ENCODE results near the gene HINFP.
A peak's percentile ranks its signal among the peaks of the same experiment; 100 is the strongest.
"Not testable (repeated sequence)": the region's sequence is repeated elsewhere in the genome, so short reads cannot be mapped to it uniquely, and the experiment has no call there.

The HINFP gene

DNA sequence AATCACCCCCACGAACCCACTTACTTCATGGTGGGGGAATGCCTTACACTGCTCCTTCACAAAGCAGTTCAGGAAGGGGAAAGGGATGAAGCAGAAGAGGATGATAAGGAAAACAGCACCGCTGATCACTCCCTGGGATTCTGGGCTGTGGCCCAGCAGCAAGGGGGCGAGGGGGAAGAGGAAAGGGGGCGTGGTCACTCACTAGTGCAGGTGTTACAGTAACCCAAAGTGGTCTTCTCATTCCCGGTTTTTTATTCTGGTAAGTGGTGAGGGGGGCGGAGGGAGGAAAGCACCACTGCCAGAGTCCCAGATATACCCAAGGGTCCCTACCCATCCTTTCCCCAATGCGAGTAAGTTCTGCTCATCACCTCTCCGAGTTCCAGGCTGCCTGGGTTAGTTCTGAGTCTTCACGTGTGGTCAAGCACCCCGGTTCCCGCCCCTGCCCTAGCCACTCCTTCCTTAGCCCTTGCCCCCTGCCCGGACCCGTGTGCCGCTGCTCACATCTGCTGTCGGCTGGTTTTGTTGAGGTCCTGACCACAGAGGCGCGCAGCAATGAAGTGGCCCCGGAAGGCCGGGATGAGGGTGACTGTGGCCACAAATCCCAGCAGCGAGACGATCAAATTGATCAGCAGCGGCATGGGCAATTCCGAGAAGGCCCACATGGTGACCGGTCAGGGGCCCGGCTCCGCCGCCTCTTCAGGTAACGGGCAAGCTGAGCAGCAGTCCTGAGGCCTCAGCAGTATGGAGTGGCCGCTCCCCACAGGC is 20.2 kb upstream of the HINFP start:
- peaks cover 29% of the 10 kb centered on the region for H3K36me3 ChIP-seq (ENCODE audit: control insufficient read depth, insufficient read depth, low read length)
- H3K9me3 ChIP-seq (ENCODE audit: control insufficient read depth, insufficient read depth, low read depth, low read length) = no peaks in the 10 kb centered on the region
- H3K4me3 ChIP-seq (ENCODE audit: low read depth, low read length) = peak overlapping the region; percentile 83
- peaks cover 16% of the 10 kb centered on the region for H3K4me1 ChIP-seq (ENCODE audit: control insufficient read depth, insufficient read depth, low read length)
- peak overlapping the region; percentile 92 for H3K9ac ChIP-seq (ENCODE audit: low read length)
- H3K27me3 ChIP-seq (ENCODE audit: control insufficient read depth, insufficient read depth, low read length) = no peaks in the 10 kb centered on the region
- peak overlapping the region; percentile 96 for H3K27ac ChIP-seq (ENCODE audit: low read depth, low read length)

DNA sequence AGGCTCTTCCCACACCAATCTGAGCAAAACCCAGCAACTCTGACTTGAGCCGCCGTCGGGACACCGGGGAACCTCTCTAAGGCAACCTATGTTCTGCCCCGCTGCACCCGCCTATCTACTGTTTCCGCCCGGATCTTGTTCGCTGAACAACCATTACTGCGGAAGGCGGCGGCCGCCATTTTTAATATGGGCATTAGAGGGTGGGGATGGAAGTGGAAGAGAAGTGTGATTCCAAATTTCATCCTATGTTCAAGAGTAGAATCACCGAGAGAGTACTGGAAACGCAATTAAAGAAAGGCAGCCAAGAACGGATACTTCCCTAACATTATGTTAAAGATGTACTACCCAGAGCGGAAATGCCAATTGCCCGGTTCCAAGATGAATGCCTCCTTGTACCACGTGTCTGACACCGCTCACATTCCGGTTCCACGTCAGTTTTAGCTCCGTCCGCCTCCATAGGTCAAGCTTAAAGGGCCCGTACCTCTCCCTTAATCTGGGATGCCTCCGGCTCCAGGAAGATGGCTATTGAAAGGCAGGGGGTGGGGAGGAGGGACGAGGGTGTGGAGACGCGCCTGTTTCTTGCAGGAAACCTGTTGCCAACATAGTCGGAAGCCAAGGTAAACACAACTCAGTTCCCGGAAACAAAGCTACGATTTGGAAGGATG is 19.5 kb upstream of the HINFP start, which contains the start of gene DPAGT1:
DPAGT1 (minus strand) TSS at position 95 of the 665 bp plus-strand sequence. CDS start 198 bp downstream, outside the sequence.
- Histone ChIP-seq H3K9me3 (ENCODE audit: control insufficient read depth, insufficient read depth, low read depth, low read length) (no peaks in the 10 kb centered on the region), H3K4me3 (ENCODE audit: low read depth, low read length) (peak within 1 kb of the TSS; percentile 83), H3K9ac (ENCODE audit: low read length) (peak within 1 kb of the TSS; percentile 92), H3K4me1 (ENCODE audit: control insufficient read depth, insufficient read depth, low read length) (peaks cover 23% of the 10 kb centered on the region), H3K27me3 (ENCODE audit: control insufficient read depth, insufficient read depth, low read length) (no peaks in the 10 kb centered on the region), H3K27ac (ENCODE audit: low read depth, low read length) (peak within 1 kb of the TSS; percentile 96), H3K36me3 (ENCODE audit: control insufficient read depth, insufficient read depth, low read length) (peaks cover 23% of the 10 kb centered on the region)

DNA sequence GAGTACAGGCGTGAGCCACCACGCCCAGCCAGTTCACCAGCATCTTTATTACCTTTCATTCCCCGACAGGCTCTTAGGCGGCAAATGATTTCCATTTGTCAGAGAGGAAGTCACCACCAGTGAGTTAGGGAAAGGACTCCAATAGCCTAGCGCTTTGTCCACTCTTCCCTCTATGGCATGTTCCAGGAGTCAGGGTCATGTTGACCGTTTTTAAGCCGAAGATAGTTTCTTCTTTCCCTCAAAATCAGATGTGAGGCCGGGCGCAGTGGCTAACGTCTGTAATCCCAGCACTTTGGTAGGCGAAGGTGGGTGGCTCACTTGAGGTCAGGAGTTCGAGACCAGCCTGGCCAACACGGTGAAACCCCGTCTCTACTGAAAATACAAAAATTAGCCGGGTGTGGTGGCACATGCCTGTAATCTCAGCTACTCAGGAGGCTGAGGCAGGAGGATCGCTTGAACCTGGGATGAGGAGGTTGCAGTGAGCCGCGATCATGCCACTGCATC is 18.2 kb upstream of the HINFP start:
- H3K9ac ChIP-seq (ENCODE audit: low read length) = peak overlapping the region; percentile 20

DNA sequence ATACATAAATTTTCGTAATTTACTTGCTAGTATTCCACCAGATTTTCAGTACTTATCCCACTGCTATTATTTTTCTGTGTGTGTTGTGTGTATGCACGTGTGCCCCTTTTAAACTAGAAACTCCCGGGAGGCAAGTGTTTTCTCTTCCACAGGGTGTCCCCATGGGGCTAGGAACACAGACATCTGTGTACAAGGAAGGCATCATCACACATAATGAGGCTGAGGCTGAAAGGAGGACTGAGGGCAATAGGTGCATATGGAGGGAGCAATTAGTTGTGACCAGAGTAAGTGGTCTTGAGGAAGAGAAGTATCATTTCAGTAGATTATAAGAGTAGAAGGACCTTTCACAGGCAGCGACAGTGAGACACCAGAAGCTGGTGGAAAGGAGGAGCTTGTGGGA is 17.6 kb upstream of the HINFP start:
- H3K4me3 ChIP-seq (ENCODE audit: low read depth, low read length) = no peak overlapping the region
- no peak overlapping the region for H3K9ac ChIP-seq (ENCODE audit: low read length)
- peaks cover 4% of the 10 kb centered on the region; the same call in 1 of the 2 replicates for H3K36me3 ChIP-seq (ENCODE audit: control insufficient read depth, insufficient read depth, low read length)
- H3K4me1 ChIP-seq (ENCODE audit: control insufficient read depth, insufficient read depth, low read length) = peaks cover 32% of the 10 kb centered on the region
- H3K27ac ChIP-seq (ENCODE audit: low read depth, low read length) = no peak overlapping the region
- no peaks in the 10 kb centered on the region for H3K9me3 ChIP-seq (ENCODE audit: control insufficient read depth, insufficient read depth, low read depth, low read length)
- peaks cover 11% of the 10 kb centered on the region for H3K27me3 ChIP-seq (ENCODE audit: control insufficient read depth, insufficient read depth, low read length)

More for the DNA sequence above, 18.2 kb upstream of the HINFP start:
- not testable (repeated sequence) for H3K9me3 ChIP-seq (ENCODE audit: control insufficient read depth, insufficient read depth, low read depth, low read length); H3K36me3 ChIP-seq (ENCODE audit: control insufficient read depth, insufficient read depth, low read length); H3K27me3 ChIP-seq (ENCODE audit: control insufficient read depth, insufficient read depth, low read length)
- Histone ChIP-seq H3K4me3 (ENCODE audit: low read depth, low read length) (peak overlapping the region; percentile 83), H3K4me1 (ENCODE audit: control insufficient read depth, insufficient read depth, low read length) (peaks cover 27% of the 10 kb centered on the region), H3K27ac (ENCODE audit: low read depth, low read length) (peak overlapping the region; percentile 46; the same call in 1 of the 2 replicates)

DNA sequence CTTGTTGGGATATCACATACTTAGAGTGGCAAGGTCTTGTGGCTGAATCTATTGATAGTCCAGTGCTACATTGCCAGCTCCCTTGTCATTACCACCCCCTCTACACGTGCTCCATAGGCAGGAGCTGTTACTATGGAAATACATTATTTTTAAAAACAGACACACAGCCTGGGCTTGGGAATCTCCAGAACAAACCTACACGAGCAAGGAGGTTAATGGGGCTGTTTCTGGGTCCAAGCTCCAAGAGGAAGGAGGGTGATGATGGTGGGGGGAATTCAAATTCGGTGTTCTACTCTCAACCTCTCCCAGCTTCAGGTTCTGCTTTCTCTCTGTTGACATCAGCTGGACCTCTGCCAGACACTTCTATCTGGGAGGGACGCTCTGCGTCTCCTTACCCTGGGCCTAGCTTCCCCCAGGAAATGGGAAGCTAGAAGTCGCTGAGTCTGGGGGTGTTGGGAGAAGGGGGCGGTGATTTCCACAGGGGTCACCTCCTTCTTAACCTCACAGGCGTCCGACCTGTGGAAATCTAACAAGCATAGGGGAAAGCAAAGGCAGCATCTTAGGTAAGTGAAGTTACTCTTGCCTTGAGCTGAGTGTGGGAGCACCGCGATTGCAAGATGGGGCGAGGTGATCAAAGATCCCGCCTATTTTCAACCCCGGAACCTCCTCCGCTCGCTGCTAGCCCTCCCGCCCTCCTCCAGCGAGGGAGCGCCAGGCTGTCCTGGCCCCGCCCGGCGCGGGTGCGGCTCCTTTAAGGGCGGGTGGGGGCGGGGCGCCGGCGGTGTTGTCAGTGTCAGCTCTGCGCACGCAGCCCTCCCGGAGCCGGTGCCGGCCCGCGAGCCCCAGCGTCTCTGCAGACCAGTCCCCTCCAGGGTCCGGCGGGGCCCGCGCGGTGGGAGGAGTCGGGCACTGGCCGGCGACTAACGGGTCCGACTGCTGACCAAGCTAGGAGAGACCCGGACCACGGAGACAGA is 14.5 kb upstream of the HINFP start, which contains the start of gene C2CD2L:
C2CD2L (plus strand) TSS at position 781 of the 974 bp plus-strand sequence. CDS start 398 bp downstream, outside the sequence.
- H3K36me3 ChIP-seq (ENCODE audit: control insufficient read depth, insufficient read depth, low read length) = 0 out of 2 replicates have a peak, but pooled peaks cover 4% of the 10 kb centered on the region
- no peak within 1 kb of the TSS for H3K27ac ChIP-seq (ENCODE audit: low read depth, low read length)
- H3K27me3 ChIP-seq (ENCODE audit: control insufficient read depth, insufficient read depth, low read length) = peaks cover 13% of the 10 kb centered on the region
- peaks cover 25% of the 10 kb centered on the region for H3K4me1 ChIP-seq (ENCODE audit: control insufficient read depth, insufficient read depth, low read length)
- no peaks in the 10 kb centered on the region for H3K9me3 ChIP-seq (ENCODE audit: control insufficient read depth, insufficient read depth, low read depth, low read length)
- peak within 1 kb of the TSS; percentile 65 for H3K4me3 ChIP-seq (ENCODE audit: low read depth, low read length)
- peak within 1 kb of the TSS; percentile 63 for H3K9ac ChIP-seq (ENCODE audit: low read length)

DNA sequence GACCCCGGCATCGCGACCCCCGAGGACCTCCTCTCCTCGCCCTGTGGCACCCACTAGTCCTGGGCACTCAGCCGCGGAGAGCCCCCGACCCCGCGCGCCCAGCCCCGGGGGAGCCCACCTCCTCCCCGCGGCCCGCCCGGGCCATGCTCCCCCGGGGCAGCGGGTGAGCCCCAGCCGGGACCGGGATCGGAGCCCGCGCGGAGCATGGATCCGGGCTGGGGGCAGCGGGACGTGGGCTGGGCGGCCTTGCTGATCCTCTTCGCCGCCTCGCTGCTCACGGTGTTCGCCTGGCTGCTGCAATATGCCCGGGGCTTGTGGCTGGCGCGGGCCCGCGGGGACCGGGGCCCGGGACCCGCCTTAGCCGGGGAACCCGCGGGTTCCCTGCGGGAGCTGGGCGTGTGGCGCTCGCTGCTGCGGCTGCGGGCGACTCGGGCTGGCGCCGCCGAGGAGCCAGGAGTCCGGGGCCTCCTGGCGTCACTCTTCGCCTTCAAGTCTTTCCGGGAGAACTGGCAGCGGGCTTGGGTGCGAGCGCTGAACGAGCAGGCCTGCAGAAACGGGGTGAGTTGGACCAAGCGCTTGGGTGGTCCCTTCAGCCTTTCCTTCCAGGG is 13.7 kb upstream of the HINFP start:
- Histone ChIP-seq H3K36me3 (ENCODE audit: control insufficient read depth, insufficient read depth, low read length) (0 out of 2 replicates have a peak, but pooled peaks cover 8% of the 10 kb centered on the region), H3K27me3 (ENCODE audit: control insufficient read depth, insufficient read depth, low read length) (peaks cover 13% of the 10 kb centered on the region), H3K4me3 (ENCODE audit: low read depth, low read length) (peak overlapping the region; percentile 65), H3K9me3 (ENCODE audit: control insufficient read depth, insufficient read depth, low read depth, low read length) (no peaks in the 10 kb centered on the region), H3K9ac (ENCODE audit: low read length) (peak overlapping the region; percentile 63), H3K4me1 (ENCODE audit: control insufficient read depth, insufficient read depth, low read length) (peaks cover 25% of the 10 kb centered on the region), H3K27ac (ENCODE audit: low read depth, low read length) (no peak overlapping the region)

DNA sequence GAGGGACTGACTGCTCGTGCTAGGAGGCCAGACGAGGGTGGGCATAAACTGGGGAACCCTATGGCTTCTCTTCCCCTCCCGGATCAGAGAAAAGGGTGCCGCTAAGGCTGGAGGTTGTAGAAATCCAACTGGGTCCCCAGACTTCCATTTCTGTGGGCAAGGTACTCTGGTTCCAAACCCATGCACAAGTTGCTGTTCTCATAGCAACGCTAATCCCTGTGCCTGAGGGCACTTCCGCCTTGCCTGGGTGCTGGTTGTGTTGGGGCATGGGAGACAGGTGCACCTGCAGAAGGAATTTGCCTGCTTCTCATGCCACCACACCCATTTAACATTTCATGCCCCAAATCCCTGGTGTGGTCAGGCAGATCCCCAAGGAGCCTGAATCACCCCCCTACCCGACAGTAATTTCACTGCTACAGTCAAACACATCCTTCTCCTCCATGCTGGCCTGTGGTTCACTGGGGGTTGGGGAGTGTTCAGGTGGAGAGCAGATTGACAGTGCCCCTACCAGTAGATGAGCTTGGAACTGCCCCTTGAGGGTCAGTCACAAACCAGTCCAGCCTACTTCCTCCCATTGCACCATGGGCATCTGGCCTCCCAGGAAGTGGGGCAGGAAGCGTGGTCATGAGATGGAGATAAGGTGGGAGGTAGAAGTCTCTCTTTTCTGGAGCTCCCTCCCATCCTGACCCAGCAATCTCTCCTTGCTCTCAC is 13.1 kb upstream of the HINFP start:
- Histone ChIP-seq H3K4me1 (ENCODE audit: control insufficient read depth, insufficient read depth, low read length) (peaks cover 21% of the 10 kb centered on the region), H3K4me3 (ENCODE audit: low read depth, low read length) (peak overlapping the region; percentile 65), H3K36me3 (ENCODE audit: control insufficient read depth, insufficient read depth, low read length) (0 out of 2 replicates have a peak, but pooled peaks cover 8% of the 10 kb centered on the region), H3K9me3 (ENCODE audit: control insufficient read depth, insufficient read depth, low read depth, low read length) (no peaks in the 10 kb centered on the region), H3K27me3 (ENCODE audit: control insufficient read depth, insufficient read depth, low read length) (peaks cover 13% of the 10 kb centered on the region), H3K27ac (ENCODE audit: low read depth, low read length) (no peak overlapping the region), H3K9ac (ENCODE audit: low read length) (peak overlapping the region; percentile 63)

DNA sequence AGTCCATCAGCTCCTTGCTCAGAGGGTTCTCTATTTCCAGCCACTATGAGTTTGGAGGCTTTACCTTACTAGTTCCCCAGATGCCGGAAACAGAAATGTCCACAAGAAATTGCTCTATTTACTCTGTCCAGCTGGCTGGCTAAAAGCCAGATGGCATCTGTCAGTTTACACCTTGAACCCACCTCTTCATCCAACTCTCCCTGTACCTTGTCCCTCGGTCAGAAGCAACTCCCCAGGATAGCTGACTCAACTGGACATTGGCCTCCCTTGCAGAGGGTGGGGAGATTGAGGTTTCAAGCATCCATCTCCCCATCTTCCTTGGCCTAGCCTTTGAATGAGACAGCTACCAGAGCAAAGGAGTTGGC is 12.5 kb upstream of the HINFP start:
- no peak overlapping the region for H3K9ac ChIP-seq (ENCODE audit: low read length)
- no peak overlapping the region for H3K4me3 ChIP-seq (ENCODE audit: low read depth, low read length)
- 0 out of 2 replicates have a peak, but pooled peaks cover 8% of the 10 kb centered on the region for H3K36me3 ChIP-seq (ENCODE audit: control insufficient read depth, insufficient read depth, low read length)
- H3K4me1 ChIP-seq (ENCODE audit: control insufficient read depth, insufficient read depth, low read length) = peaks cover 21% of the 10 kb centered on the region
- no peak overlapping the region for H3K27ac ChIP-seq (ENCODE audit: low read depth, low read length)
- no peaks in the 10 kb centered on the region for H3K9me3 ChIP-seq (ENCODE audit: control insufficient read depth, insufficient read depth, low read depth, low read length)
- H3K27me3 ChIP-seq (ENCODE audit: control insufficient read depth, insufficient read depth, low read length) = peaks cover 13% of the 10 kb centered on the region

DNA sequence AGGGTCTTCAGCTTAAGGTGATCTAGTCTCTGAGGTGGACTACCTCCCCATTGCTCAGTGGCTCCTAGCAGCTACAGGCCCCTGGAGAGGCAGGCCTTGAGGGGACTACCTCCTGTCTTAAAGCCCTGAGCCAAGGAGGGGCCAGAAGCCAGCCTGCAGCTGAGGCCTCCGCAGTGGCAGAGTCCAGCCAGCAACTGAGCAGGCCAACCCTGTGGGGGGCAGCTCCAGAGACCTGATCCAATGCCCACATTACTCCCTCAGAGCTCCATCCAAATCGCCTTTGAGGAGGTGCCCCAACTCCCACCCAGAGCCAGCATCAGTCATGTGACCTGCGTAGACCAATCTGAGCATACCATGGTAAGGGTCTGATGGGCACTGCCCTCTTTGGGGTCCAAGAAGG is 11.5 kb upstream of the HINFP start:
- H3K36me3 ChIP-seq (ENCODE audit: control insufficient read depth, insufficient read depth, low read length) = 0 out of 2 replicates have a peak, but pooled peaks cover 8% of the 10 kb centered on the region
- no peak overlapping the region for H3K9ac ChIP-seq (ENCODE audit: low read length)

More for the DNA sequence above, 11.5 kb upstream of the HINFP start:
- Histone ChIP-seq H3K4me3 (ENCODE audit: low read depth, low read length) (no peak overlapping the region), H3K27me3 (ENCODE audit: control insufficient read depth, insufficient read depth, low read length) (peaks cover 13% of the 10 kb centered on the region), H3K4me1 (ENCODE audit: control insufficient read depth, insufficient read depth, low read length) (peaks cover 21% of the 10 kb centered on the region), H3K27ac (ENCODE audit: low read depth, low read length) (no peak overlapping the region), H3K9me3 (ENCODE audit: control insufficient read depth, insufficient read depth, low read depth, low read length) (no peaks in the 10 kb centered on the region)

All from HUES6 (cell line).